Hematopoietic multipotent progenitor cell treated with erythropoietin and hydrocortisone succinate and interleukin-3 and kit ligand, for 4 days (in vitro differentiated cells): ENCODE results near the gene SPIB.
"Not testable (repeated sequence)": the region's sequence is repeated elsewhere in the genome, so short reads cannot be mapped to it uniquely, and the experiment has no call there.

Experiments used
- DNase-seq: peaks from one replicate; pipeline ENCODE4 v3.0.0-alpha.2; 2015

Gene SPIB

DNA sequence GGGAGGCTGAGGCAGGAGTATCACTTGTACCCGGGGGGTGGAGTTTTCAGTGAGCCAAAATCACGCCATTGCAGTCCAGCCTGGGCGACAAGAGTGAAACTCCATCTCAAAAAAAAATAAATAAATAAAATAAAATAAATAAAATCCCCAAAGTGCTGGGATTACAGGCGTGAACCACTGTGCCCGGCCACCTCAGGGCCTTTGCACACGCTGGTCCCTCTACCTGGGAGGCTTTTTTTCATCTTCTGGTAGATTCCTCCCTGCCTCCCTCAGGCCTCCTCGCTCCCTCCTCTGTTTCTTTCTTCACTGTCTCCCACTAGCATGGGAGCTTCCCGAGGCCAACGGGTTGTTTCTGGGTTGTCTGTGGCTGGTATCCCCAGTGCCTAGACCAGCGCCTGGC, 29.0 kb downstream of the SPIB start:
- DNase-seq, result no peak

DNA sequence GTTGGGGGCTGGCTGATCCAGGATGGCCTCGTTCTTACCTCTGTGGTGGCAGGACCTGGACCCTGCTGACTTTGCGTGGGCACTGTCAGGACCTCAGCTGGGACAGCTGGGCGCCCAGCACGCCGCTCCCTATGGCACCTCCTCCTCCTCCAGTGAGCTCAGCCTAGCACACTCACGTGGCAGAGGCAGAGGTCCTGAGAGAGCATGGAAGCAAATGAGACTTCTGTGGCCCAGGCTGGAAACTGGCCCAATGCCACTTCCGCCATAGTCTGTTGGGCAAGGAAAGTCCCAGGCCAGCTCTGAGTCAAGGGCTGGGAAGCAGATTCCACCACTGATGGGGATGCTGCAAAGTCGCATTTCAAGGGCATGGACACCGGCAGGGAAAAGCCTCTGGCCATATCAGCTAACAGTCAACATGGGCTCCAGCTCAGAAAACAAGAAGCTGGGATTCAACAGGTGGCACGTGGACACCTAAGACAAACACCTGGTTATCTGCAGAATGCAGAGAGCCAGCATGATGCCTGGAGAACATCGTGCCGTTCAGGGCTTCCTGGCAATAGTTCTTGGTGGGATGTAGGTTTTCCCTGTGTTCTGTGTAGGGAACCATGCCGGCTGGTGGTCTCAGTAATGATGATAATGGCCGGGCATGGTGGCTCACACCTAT, 30.6 kb downstream of the SPIB start:
- DNase-seq, result no peak

GRCh38 chr19:50450369-50451222, 31.9 kb downstream of the SPIB start:
- DNase-seq, result no peak

GRCh38 chr19:50451223-50451534, 32.4 kb downstream of the SPIB start:
- DNase-seq, result no peak

DNA sequence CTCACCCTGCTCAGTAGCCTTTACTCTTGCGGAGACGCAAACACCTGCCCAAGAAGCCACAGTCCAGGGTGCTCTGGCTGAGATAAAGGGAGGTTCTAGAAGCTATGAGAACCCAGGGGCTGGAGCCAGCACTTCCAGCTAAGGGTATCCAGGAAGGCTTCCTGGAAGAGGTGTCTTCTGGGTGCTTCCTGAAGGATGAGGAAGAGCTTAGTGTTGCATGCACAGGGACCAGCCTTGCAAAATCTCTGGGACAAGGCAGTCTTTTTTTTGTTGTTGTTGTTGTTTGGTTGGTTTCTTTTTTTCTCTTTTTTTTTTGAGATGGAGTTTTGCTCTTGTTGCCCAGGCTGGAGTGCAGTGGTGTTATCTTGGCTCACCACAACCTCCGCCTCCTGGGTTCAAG, 34.5 kb downstream of the SPIB start:
- no peak for DNase-seq

GRCh38 chr19:50455992-50456391, 37.3 kb downstream of the SPIB start:
- DNase-seq, result no peak

DNA sequence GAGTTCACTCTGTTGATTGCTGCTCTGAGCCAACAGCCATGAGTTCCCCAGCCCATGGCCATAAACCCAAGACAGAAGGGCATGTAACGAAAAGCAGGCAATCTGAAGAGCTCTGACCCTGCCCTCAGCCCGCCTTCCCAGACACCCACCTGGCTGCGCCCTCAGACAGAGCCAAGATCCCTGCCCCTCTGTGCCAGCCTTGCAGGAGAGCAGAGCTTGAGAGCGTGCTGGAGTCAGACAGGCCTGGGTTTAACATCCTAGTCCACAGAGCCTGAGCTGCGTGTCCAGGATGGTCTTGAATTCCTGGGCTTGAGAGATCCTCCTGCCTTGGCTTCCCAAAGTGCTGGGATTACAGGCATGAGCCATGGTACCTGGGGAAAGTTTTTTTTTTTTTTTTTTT, 38.6 kb downstream of the SPIB start:
- no peak for DNase-seq

DNA sequence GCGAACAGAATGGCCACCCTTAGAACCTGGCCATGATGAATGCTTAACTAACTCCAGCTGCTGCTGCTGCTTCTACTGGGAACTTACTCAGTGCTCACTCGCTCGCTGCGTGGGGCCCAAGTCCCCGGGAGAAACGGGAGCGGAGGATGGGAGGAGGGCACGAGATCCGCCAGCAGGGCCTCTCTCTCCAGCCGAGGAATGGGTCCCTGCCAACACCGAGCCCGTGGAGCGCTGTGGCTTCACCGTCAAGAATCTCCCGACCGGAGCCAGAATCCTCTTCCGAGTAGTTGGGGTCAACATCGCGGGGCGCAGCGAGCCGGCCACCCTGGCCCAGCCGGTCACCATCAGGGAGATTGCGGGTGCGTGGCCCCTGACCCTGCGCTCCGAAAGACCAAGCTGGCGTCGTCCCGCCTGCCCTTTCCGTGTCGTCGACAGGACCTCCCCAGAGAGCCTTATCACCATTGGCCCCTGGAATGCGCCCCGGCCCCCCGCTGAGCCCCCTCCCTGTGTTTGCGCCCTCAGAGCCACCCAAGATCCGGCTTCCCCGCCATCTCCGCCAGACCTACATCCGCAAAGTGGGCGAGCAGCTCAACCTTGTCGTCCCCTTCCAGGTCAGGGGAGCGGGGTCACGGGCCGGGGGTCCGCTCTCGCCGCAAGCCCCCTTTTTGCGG, 39.8 kb downstream of the SPIB start:
- no peak for DNase-seq

GRCh38 chr19:50459067-50459456, 40.3 kb downstream of the SPIB start:
- DNase-seq, result no peak

DNA sequence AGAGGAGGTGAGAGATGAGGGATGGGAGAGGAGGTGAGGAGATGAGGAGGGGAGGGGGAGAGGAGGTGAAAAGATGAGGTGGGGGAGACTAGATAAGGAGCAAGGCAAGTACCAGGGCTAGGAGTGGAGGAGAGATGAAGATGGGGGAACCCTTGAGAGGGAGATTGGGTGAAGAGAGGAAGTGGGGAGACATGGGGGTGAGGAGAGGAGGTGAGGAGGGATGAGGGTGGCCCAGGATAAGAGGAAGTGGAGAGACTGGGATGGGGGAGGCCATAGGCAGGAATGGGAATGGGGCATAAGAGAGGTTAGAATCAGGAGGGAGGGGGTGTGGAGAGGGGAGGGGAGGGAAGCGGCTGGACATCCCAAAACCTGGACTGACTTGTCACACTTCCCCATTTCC, 40.9 kb downstream of the SPIB start:
- no peak for DNase-seq

DNA sequence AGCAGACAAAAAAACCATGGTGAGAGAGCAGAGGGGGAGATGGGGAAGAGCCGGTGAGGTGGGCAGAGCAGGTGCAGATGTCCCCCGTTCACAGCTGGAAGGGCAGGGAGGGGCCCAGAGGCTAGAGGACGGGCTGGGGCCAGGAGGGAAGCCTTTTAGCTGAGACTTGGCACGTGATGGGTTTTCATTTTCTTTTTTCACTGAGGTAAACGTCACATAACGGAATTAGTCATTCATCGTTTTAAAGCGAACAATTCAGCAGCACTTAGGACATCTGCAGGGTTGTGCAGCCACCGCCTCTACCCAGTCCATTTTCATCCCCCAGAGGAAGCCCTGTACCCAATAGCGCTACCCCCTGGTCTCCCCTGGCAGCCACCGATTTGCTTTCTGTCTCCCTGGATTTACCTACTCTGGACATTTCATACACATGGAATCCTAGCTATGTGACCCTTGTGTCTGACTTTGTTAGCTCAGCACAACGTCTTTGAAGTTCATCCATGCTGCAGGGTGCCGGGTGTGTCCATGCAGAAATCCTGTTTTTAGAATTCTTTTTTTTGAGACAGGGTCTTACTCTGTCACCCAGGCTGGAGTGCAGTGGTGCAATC, 41.5 kb downstream of the SPIB start:
- DNase-seq, result no peak

GRCh38 chr19:50461066-50461875, 42.5 kb downstream of the SPIB start:
- peak; percentile 84 for DNase-seq

- no peak for DNase-seq
Observed at GRCh38 chr19:50462970-50463369, 44.2 kb downstream of the SPIB start.

DNA sequence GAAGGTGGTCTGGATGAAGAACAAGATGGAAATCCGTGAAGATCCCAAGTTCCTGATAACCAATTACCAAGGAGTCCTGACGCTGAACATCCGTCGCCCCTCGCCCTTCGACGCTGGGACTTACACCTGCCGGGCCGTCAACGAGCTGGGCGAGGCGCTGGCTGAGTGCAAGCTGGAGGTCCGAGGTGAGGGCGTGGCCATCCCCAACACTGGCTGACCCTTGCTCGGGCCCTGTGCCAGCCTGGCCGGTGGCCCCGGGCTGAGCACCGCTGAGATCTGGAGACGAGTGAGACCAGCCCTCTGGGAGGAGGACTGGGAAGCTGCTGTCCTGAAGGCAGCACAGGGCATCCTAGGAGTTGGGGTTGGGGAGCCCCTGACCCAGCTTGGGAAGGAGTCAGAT, 45.6 kb downstream of the SPIB start:
- DNase-seq, result no peak

GRCh38 chr19:50465000-50465399, 46.3 kb downstream of the SPIB start:
- no peak for DNase-seq

DNA sequence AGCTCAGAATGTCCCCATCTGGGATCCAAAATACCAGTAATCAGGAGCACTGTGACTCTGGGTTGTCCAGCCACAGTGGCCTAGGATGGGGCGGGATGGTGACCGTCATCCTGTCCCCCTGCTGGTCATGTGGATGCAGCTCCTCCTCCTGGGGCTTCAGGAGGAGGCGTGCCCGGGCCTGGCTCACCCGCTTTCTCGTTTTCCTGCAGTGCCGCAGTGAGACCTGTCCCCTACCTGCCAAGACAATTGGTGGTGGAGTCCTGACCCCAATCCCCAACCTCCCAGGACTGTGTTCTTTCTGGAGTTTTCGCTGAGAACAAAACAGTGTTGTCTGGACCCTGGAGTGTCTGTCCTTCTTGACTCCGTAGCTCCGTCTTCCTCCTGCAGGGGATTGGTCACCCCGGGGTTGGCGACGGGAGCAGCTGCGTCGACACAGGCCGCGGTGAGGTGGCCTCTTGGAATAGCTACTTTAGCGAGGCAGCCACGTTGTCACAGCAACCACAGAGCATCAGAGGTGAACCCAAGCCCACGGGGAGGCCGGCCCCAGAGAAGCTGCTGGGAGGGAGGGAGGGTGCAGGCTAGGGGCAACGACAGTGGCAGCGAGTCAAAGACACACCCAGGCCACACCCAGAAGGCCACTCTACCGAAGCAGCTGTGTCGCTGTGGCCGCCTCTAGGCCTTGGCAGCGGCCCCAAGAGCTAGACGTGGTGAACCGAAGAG, 47.4 kb downstream of the SPIB start:
- peak; percentile 74 for DNase-seq

- DNase-seq, result no peak
Observed at GRCh38 chr19:50466706-50467039, 47.9 kb downstream of the SPIB start.

GRCh38 chr19:50467566-50467965, 48.8 kb downstream of the SPIB start:
- DNase-seq, result no peak

- no peak for DNase-seq
Observed at GRCh38 chr19:50468818-50469217, 50.1 kb downstream of the SPIB start.

GRCh38 chr19:50473336-50473735, 54.6 kb downstream of the SPIB start:
- DNase-seq, result not testable (repeated sequence)

GRCh38 chr19:50475101-50475568, 56.4 kb downstream of the SPIB start:
- no peak for DNase-seq

DNA sequence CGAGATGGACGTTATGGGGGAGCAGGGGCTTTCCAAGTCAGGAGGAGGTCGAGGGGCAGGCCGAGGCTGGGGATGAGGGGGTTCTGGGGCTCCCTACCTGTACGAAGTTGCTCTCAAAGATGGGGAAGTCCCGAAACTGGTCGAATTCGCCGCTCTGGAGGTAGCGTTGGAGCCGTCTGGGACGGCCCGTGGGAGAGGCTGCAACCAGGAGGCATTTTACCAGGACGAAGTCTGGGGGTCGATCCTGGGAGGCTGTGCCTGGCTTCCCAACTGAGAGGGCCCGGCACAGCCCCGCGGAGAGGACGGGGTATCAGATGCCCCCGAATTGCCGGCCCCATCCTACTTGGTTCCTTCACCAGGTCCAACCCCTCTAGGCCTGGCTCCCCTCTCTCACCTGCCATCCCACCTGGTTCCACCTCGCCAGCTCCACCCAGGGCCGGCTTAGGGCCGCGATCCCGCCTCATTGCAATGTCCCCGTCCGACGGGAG, 57.0 kb downstream of the SPIB start:
- DNase-seq, result no peak
